Stimulated activated naive B cell treated with anti-CD40 and anti-IgM and Interleukin-4, amounts not matched to agents 10 μg/mL and 1 μg/mL and 100 μg/mL, for 72 hours (primary cell): ENCODE measurements around the gene DNTT.

Source experiments
- ATAC-seq, 2 donors: fragments of 150-1000 bp; cut with Tn5 transposase; replicated peaks; 2 replicates each; pipeline ENCODE4 v1.10.0; 2021; ENCODE audit warnings: moderate library complexity in 1 of 2
- DNase-seq: peaks from one replicate; pipeline ENCODE4 v3.0.0; 2021
- H3K27ac Mint-ChIP-seq: one replicate; pipeline ENCODE4 v1.8.0; 2022; ENCODE audit warnings: mild to moderate bottlenecking, mixed read lengths
- H3K27me3 Mint-ChIP-seq, 2 donors: one replicate each; pipeline ENCODE4 v1.8.0; 2022; ENCODE audit warnings: mixed read lengths in 2 of 2
- H3K36me3 Mint-ChIP-seq, 2 donors: one replicate each; pipeline ENCODE4 v1.8.0; 2022; ENCODE audit warnings: mixed read lengths in 2 of 2, mild to moderate bottlenecking in 1 of 2
- H3K4me1 Mint-ChIP-seq, 2 donors: one replicate each; pipeline ENCODE4 v1.8.0; 2022; ENCODE audit warnings: mixed read lengths in 2 of 2, mild to moderate bottlenecking in 1 of 2
- H3K4me3 Mint-ChIP-seq, 2 donors: one replicate each; pipeline ENCODE4 v1.8.0; 2022; ENCODE audit warnings: mild to moderate bottlenecking in 2 of 2, mixed read lengths in 2 of 2, moderate library complexity in 1 of 2
- H3K9me3 Mint-ChIP-seq, 2 donors: one replicate each; pipeline ENCODE4 v1.8.0; 2022; ENCODE audit warnings: mixed read lengths in 2 of 2, mild to moderate bottlenecking in 1 of 2

DNTT gene

DNA sequence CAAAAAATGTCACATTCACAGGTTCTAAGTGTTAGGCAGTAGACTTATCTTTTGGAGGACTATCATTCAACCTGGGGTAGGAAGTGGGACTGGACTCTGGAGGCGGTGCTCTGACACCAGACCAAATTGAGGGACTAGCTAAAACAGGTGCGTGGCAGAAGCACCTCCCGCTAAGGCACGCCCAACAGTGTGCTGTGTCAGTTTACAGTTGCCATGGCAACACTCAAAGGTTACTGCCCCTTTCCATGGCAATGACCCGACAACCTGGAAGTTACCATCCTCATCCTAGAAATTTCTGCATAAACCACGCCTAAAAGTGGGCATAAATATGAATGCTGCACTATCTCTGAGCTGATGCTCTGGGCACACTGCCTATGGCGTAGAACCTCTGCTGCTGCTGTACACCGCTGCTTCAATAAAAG lies 18.9 kb upstream of the DNTT start:
- DNase-seq: no peak
- H3K4me1 Mint-ChIP-seq: peaks cover 24 to 50% of the 10 kb centered on the region in 2 donors
- H3K36me3 Mint-ChIP-seq: no peaks in the 10 kb centered on the region
- H3K27ac Mint-ChIP-seq: peak overlapping the region; percentile 87
- no peak overlapping the region for H3K4me3 Mint-ChIP-seq
- no peak for ATAC-seq
- peaks cover 0 to 1% of the 10 kb centered on the region in 2 donors for H3K9me3 Mint-ChIP-seq
- no peaks in the 10 kb centered on the region for H3K27me3 Mint-ChIP-seq

DNA sequence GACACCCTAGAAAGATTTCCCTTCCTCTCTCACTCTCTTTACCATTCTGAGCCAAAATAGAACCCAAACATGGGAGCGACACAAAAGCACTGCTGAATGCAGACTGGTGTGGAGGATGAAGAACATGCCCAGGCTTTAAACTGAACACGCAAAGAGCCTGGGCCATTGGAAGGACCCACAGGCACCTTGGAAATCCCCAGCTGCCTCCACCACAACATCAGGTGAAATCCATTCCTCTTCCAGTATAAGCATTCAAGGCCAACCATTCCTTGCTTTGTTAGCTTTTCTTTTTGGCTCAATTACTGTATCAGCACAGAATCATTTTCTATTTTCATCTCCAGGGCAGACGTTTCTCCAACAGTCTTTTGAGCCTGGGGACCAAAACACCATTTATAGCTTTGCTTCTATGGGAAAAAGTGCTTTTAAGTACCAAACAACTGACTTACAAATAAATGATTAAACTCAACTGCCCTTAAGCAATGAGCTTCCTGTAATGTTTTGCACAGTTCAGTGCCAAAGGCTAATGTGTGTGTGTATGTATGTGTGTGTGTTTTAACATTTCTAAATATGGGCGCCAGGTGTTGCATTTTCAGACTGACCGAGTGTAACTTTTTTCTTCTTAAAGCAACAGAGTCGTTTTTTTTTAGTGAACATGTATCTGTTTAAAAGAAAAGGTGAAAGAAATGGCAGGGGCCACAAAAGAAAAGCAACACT lies 16.7 kb upstream of the DNTT start:
- ATAC-seq: peak; percentile 82 to 86
- Mint-ChIP-seq H3K27me3 (no peaks in the 10 kb centered on the region), H3K27ac (peak overlapping the region; percentile 94), H3K9me3 (peaks cover 0 to 1% of the 10 kb centered on the region in 2 donors), H3K4me1 (peaks cover 38 to 65% of the 10 kb centered on the region in 2 donors), H3K4me3 (peak overlapping the region; percentile 84 to 85), H3K36me3 (no peaks in the 10 kb centered on the region)
- peak; percentile 31 for DNase-seq

DNA sequence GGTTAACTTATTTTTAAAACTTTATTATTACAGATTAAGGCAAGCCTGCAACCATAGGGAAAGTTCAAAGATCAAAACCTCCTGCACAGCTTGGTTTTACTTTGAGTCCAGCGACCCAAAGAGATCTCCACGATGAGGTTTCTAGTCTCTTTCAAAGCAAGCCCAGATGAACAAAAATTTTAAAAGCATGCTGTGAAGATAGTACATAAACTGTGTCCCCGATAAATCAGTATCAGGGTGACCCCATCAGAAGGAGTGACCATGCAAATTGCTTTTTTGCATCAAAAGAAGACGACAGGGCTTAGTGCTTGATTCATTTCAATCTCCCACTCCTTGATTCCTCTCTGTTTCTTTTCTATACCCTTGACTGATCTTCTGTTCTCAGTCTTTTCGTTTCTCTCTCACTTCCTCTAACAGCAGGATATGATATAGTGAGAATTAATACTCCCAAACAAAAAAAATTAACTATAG lies 16.0 kb upstream of the DNTT start:
- Mint-ChIP-seq H3K27me3 (no peaks in the 10 kb centered on the region), H3K27ac (peak overlapping the region; percentile 94), H3K4me3 (peak overlapping the region; percentile 84 to 85), H3K36me3 (no peaks in the 10 kb centered on the region), H3K9me3 (no peaks in the 10 kb centered on the region), H3K4me1 (peaks cover 37 to 66% of the 10 kb centered on the region in 2 donors)
- DNase-seq: no peak
- ATAC-seq: peak; percentile 89

DNA sequence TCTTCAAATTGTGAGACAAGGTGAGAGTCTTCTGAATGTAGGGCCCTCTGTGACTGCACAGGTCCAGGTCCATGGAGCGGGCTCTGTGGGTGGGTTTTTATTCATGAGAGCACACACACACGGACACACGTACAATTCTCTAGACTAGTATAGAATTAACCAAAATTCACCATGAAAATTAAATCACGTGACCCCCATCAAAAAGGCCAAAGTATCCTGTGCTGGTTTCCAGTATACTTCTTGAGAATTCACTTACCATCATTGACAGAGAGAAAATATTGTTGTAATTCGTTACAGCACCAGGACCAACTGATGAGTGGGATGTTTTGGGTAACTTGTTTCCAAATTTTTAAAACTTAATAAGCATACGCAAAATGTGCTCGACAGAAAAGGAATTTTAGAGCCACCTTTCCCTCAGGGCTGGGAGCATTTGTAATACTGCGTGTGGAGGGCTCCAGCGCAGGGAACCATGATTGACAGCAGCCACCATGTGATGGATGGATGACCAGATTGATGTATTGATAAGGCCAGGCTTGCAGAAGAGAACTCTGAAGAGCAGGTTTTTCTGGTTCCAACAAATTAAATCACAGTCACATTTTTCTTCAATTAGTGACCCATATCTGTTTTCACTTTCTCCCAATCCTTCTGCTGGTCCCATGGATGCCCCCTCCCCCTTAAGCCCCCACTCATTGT lies 14.9 kb upstream of the DNTT start:
- Mint-ChIP-seq H3K36me3 (no peaks in the 10 kb centered on the region), H3K9me3 (no peaks in the 10 kb centered on the region), H3K27ac (peak overlapping the region; percentile 73), H3K4me1 (peaks cover 38 to 68% of the 10 kb centered on the region in 2 donors), H3K27me3 (no peaks in the 10 kb centered on the region), H3K4me3 (peak overlapping the region; percentile 44 to 53)
- no peak for DNase-seq
- no peak for ATAC-seq

DNA sequence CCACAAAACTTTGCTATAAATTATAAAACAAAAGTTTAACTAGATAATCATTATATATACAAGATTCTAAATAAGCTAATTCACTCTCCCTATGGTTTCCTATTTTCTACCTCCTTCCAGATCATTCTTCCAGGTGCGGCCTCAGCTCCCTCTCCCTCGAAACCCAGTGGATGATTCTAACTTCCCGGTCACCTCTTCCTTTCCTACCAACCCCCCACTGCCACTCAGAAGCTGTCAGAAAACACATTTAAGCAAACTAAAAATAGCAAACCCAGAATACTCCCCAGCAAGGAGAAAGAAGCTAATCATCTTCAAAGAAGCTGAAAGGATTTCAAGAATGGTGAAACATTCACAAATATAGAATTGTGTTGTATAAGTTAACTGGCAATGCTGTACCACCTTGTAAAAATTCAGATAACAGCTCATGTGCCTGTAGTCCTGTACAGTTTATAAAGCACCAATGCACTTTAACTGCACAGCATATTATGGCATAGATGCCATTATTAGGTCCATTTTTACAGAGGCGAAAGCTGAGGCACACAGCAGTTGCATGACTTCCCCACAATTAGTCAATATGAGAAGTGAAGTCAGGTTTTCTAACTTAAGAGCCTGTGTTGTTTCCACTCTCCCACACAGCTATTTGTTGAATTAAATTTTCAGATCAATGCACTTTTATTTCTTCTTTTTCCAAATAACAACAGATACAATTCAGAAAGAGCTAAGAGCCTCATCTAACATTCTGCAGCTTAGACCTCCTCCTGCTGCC lies 13.7 kb upstream of the DNTT start:
- Mint-ChIP-seq H3K27me3 (no peaks in the 10 kb centered on the region), H3K36me3 (no peaks in the 10 kb centered on the region), H3K4me1 (peaks cover 36 to 65% of the 10 kb centered on the region in 2 donors), H3K27ac (peak overlapping the region; percentile 96), H3K9me3 (no peaks in the 10 kb centered on the region), H3K4me3 (peak overlapping the region; percentile 64 to 81)
- ATAC-seq (peak; percentile 43 to 52), DNase-seq (no peak)

DNA sequence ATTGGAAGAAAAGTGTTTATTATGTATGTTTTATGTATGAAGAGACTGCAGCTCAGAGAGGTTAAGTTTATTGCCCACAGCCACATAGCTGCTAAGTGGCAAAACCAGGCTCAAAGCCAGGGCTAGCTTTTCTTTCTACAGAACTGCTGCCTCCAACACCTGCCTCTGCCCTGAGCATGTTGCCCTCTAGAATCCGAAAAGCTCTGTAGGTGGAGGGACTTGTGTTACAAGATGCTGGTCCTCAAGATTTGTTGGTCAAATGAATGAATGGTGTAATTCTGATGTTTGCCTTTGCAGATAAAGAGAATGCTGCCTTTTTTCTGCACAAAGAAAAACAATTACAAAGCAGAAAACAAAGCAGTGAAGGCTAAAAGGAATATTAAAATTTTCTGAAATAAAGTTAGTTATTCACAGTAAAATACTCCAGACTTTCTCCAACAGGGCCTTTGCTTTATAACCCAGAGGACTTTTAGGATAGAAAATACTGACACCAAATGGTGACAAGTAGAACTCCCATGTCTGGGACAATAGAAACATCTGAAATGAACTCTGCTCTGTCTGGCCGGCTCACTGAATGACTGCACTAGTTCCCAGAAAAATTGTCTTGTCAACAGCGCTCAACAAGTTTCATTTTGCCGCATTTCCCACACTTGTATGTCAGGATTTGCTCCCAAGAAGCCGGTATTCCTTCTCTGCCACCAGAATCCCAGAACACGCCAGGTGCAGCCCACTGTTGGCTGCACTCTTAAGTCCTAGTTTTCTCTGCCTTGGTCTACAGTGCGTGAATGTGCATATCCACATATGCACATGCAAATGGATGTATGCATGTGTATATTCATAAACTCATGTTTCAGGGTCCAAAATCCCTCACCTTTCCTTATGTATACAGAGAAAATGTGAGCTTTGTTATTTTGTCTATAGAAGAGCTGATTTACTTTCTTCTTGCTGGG lies 11.0 kb upstream of the DNTT start:
- Mint-ChIP-seq H3K36me3 (no peaks in the 10 kb centered on the region), H3K4me1 (peaks cover 37 to 60% of the 10 kb centered on the region in 2 donors), H3K27me3 (no peaks in the 10 kb centered on the region), H3K9me3 (no peaks in the 10 kb centered on the region), H3K27ac (peak overlapping the region; percentile 20), H3K4me3 (no peak overlapping the region)
- ATAC-seq (peak; percentile 67 to 74), DNase-seq (no peak)

DNA sequence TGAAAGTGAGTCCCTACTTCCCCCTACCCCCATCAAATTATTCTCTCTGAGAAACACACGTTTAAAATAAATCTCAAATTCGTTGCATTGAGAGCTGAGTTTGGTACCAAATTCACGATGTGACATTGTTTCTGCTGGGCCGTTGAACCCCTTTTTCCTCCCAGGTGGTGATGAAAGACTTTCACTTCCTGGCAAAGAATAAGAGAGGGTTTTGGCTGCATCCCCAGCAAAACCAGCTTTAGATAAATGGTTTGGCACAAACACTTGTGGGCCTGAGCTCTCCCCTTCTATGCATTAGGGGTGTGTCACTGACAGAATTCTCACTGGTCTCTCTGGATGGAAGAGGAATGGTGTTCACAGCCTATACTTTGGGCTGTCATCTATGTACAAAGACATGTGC lies 8.8 kb upstream of the DNTT start:
- ATAC-seq (no peak), DNase-seq (no peak)
- peaks cover 43 to 67% of the 10 kb centered on the region in 2 donors for H3K4me1 Mint-ChIP-seq
- no peak overlapping the region for H3K27ac Mint-ChIP-seq
- no peaks in the 10 kb centered on the region for H3K27me3 Mint-ChIP-seq
- H3K4me3 Mint-ChIP-seq: no peak overlapping the region
- no peaks in the 10 kb centered on the region for H3K9me3 Mint-ChIP-seq
- H3K36me3 Mint-ChIP-seq: no peaks in the 10 kb centered on the region

DNA sequence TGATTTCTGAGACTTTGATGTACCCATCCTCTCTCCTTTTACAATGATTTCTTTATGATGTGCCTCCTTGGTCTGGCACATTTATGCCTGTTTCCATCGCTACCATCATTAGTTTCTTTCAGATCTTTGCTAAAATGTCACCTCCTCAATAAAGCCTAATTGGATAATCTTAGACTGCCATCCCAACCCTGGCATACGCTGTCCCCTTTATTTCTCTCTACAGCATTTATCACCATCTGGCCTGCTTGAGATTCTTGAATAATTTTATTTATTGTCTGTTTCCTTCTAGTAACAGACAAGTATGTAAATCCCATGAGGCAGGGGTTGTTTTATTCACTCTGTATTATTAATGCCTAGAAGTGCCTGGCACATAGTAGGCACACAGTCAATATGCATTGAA lies 6.7 kb upstream of the DNTT start:
- DNase-seq (no peak), ATAC-seq (no peak)
- Mint-ChIP-seq H3K4me1 (peaks cover 34 to 66% of the 10 kb centered on the region in 2 donors), H3K27ac (no peak overlapping the region), H3K4me3 (no peak overlapping the region), H3K9me3 (no peaks in the 10 kb centered on the region), H3K36me3 (no peaks in the 10 kb centered on the region), H3K27me3 (no peaks in the 10 kb centered on the region)

DNA sequence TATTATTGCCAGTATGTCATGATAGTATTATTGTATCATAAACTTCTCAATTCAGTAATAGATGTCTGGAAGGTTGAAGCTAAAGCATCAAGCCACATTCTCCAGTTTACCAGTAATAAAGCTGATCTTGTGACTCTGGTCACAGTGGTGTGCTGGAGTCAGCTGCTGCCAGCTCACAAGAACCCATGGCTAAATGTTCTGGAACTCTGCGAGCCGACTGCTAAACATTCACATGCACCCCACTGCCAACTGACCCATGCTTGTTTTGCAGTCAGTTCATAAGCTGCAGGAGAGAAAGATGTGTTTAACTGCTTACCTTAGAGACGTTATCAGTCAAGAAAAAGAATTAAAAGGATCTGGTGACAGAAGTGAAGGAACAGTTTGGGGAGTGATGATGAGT lies 5.9 kb upstream of the DNTT start:
- ATAC-seq (no peak), DNase-seq (no peak)
- Mint-ChIP-seq H3K9me3 (no peaks in the 10 kb centered on the region), H3K27ac (no peak overlapping the region), H3K27me3 (no peaks in the 10 kb centered on the region), H3K4me3 (no peak overlapping the region), H3K4me1 (peaks cover 31 to 65% of the 10 kb centered on the region in 2 donors), H3K36me3 (no peaks in the 10 kb centered on the region)

DNA sequence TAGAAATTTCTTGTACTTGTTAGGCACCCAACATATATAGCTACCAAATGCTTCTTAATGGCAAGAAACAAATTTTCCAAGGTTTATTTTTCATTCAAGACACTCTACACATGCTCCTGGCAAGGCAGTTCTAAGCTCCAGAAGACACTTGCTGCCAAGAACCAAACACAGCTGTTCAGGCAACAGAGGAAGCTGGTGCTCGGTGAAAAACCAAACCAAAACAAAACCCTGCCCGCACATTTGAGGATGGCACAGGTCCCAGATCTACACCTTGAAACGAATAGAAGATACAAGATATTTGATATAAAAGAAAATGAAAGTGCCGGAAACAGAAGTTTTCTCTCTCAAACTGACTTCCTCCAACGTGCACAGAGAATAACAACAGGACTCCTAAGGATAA lies 4.9 kb upstream of the DNTT start:
- peak overlapping the region; percentile 76 to 78 for H3K4me3 Mint-ChIP-seq
- H3K27ac Mint-ChIP-seq: peak overlapping the region; percentile 84
- peaks cover 4 to 7% of the 10 kb centered on the region in 2 donors for H3K27me3 Mint-ChIP-seq
- peak; percentile 29 to 51 for ATAC-seq
- H3K9me3 Mint-ChIP-seq: no peaks in the 10 kb centered on the region
- H3K36me3 Mint-ChIP-seq: no peaks in the 10 kb centered on the region
- H3K4me1 Mint-ChIP-seq: peaks cover 31 to 63% of the 10 kb centered on the region in 2 donors
- no peak for DNase-seq

DNA sequence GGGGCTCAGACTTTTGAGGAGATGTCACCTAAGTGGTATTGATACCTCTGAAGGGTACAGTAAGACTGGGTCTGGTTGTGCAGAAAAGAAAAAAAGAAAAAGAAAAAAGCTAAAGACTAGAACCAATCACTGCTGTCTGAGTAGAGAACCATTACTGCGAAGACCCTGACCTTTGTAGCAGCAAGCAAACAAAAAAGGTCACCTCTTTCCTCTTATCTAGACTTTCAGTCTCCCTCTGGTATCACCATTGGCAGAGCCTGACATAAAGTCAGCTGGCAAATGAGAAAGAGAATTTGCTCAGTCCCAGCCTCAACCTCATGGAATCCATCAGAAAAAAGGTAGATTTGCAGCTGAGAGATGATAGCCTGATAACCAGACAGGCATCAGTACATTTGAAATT lies 2.6 kb upstream of the DNTT start:
- DNase-seq: no peak
- peaks cover 32 to 73% of the 10 kb centered on the region in 2 donors for H3K4me1 Mint-ChIP-seq
- H3K27ac Mint-ChIP-seq: no peak overlapping the region
- no peak overlapping the region for H3K4me3 Mint-ChIP-seq
- H3K36me3 Mint-ChIP-seq: no peaks in the 10 kb centered on the region
- H3K9me3 Mint-ChIP-seq: no peaks in the 10 kb centered on the region
- ATAC-seq: peak; percentile 18 to 23
- H3K27me3 Mint-ChIP-seq: peaks cover 7 to 15% of the 10 kb centered on the region in 2 donors

DNA sequence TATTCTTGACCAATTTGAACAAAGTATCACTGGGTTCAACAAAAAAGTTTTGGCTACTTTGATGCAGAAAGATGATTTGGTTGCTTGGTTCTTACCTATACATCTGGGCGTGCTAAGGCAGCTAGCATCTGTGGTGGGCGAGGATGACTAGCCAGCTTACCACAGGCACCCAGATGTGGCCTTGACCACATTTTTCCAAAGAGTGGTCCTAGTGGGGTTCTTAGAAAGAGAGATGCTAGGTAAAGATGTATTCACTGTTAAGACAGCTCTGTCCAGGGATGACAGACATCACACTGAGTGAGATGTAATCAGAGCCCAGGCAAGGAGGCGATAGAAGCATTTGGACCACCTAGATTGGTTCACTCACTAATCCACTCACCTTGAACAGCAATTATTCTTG lies 785 bp downstream of the DNTT start:
- Mint-ChIP-seq H3K4me3 (no peak overlapping the region), H3K27me3 (peaks cover 7 to 25% of the 10 kb centered on the region in 2 donors), H3K36me3 (no peaks in the 10 kb centered on the region), H3K9me3 (no peaks in the 10 kb centered on the region), H3K27ac (no peak overlapping the region), H3K4me1 (peaks cover 25 to 55% of the 10 kb centered on the region in 2 donors)
- peak; percentile 75 for ATAC-seq
- DNase-seq: no peak

DNA sequence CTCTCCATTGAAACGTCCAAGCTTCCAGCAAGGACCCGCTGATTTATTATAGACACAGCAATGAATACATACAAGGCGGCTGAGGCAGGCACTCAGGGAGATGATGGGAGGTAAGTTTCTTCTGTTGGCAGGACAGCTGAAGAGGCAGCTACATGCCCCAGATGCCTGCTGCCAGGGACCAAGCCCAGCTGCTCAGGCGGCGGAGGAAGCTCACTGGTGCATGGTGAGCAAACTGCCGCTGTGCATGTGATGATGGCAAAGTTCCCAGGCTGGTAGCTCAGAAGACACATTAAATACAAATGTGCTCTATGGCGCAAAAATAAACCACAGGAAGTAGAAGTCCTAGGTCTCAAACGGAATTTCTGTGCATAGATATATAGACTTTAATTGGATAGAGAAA lies 2.3 kb downstream of the DNTT start:
- H3K9me3 Mint-ChIP-seq: no peaks in the 10 kb centered on the region
- ATAC-seq: peak; percentile 75 to 77
- peak; percentile 18 for DNase-seq
- peaks cover 7 to 25% of the 10 kb centered on the region in 2 donors for H3K27me3 Mint-ChIP-seq
- peak overlapping the region; percentile 48 to 59 for H3K4me3 Mint-ChIP-seq
- H3K4me1 Mint-ChIP-seq: peaks cover 19 to 40% of the 10 kb centered on the region in 2 donors
- peak overlapping the region; percentile 38 for H3K27ac Mint-ChIP-seq
- no peaks in the 10 kb centered on the region for H3K36me3 Mint-ChIP-seq
